Thoracic aorta (tissue), 2 donors: ENCODE data around the gene TFAP2B. TPM values are rescaled to one million over a fixed set of nuclear protein-coding genes. Genes with fewer than 3 reads are reported as not detected.

ENCODE experiments used
- ATAC-seq: fragments of 150-250 bp; one replicate; pipeline ENCODE4 v1.8.0; 2017; ENCODE audit warnings: low read depth; ENCODE audit not compliant: insufficient number of reproducible peaks, low FRiP score
- DNase-seq: peaks from one replicate; pipeline ENCODE4 v3.0.0-alpha.2; 2020; ENCODE audit warnings: low spot score
- H3K27ac ChIP-seq, 2 donors: fragments of 200-600 bp; sonication (generic); 1 replicate in 1 of 2; 2 replicates in 1 of 2; pipeline ENCODE4 v1.5.1; 2016; ENCODE audit warnings: mild to moderate bottlenecking in 2 of 2, moderate library complexity in 2 of 2
- H3K27me3 ChIP-seq: fragments of 200-600 bp; sonication (generic); replicated peaks from 2 replicates; pipeline ENCODE4 v1.6.0; 2016; ENCODE audit warnings: mild to moderate bottlenecking; ENCODE audit not compliant: insufficient read depth
- H3K36me3 ChIP-seq: fragments of 200-600 bp; sonication (generic); one replicate; pipeline ENCODE4 v1.5.1; 2016
- H3K4me1 ChIP-seq, 2 donors: fragments of 200-600 bp; sonication (generic); 1 replicate in 1 of 2; 2 replicates in 1 of 2; pipeline versions ENCODE4 v1.5.1 to v1.6.0; 2016; ENCODE audit warnings: low read depth in 2 of 2, mild to moderate bottlenecking in 1 of 2; ENCODE audit not compliant: control insufficient read depth in 1 of 2
- H3K4me3 ChIP-seq: fragments of 200-600 bp; sonication (generic); 2 replicates; pipeline ENCODE4 v1.5.1; 2016; ENCODE audit warnings: mild to moderate bottlenecking
- H3K9me3 ChIP-seq: fragments of 200-600 bp; sonication (generic); 2 replicates; pipeline ENCODE4 v1.5.1; 2016
- CTCF ChIP-seq: fragments of 200-600 bp; sonication (generic); IDR thresholded peaks from one replicate; pipeline ENCODE4 v1.5.1; 2019; ENCODE audit warnings: antibody characterized with exemption
- total RNA-seq, 2 donors: library from RNA; depleted of rRNA; stranded (reverse); fragments of >200 nt; gene quantifications; one replicate each; pipeline versions ENCODE4 v1.1.0 to v1.2.3, GENCODE V29; 2016

The TFAP2B gene
- total RNA-seq, 2 donors from 2014 or later = 2.5 TPM; not detected in 1

- TF ChIP-seq CTCF = no peak
- Histone ChIP-seq H3K27me3 (peaks cover 11% of the 10 kb centered on the region), H3K4me1 (no peaks in the 10 kb centered on the region), H3K4me3 (no peak overlapping the region), H3K9me3 (no peaks in the 10 kb centered on the region), H3K36me3 (no peaks in the 10 kb centered on the region), H3K27ac (no peak overlapping the region)
- DNase-seq (no peak), ATAC-seq (no peak)
These were observed 10.4 kb downstream of the TFAP2B start for GRCh38 chr6:50829049-50829448.

GRCh38 chr6:50829898-50830444 is 11.3 kb downstream of the TFAP2B start:
- Histone ChIP-seq H3K36me3 (no peaks in the 10 kb centered on the region), H3K4me1 (no peaks in the 10 kb centered on the region), H3K27me3 (peaks cover 1% of the 10 kb centered on the region), H3K27ac (no peak overlapping the region), H3K9me3 (no peaks in the 10 kb centered on the region), H3K4me3 (no peak overlapping the region)
- ATAC-seq (no peak), DNase-seq (no peak)
- no peak for TF ChIP-seq CTCF

GRCh38 chr6:50831186-50831585 is 12.5 kb downstream of the TFAP2B start:
- Histone ChIP-seq H3K27ac (no peak overlapping the region), H3K4me3 (no peak overlapping the region), H3K27me3 (no peaks in the 10 kb centered on the region), H3K4me1 (no peaks in the 10 kb centered on the region), H3K36me3 (no peaks in the 10 kb centered on the region), H3K9me3 (no peaks in the 10 kb centered on the region)
- no peak for TF ChIP-seq CTCF
- DNase-seq (no peak), ATAC-seq (no peak)

- Histone ChIP-seq H3K27me3 (no peaks in the 10 kb centered on the region), H3K4me3 (no peak overlapping the region), H3K36me3 (no peaks in the 10 kb centered on the region), H3K9me3 (no peaks in the 10 kb centered on the region), H3K4me1 (no peaks in the 10 kb centered on the region), H3K27ac (no peak overlapping the region)
- no peak for TF ChIP-seq CTCF
- no peak for ATAC-seq
- DNase-seq = no peak
These were observed 14.2 kb downstream of the TFAP2B start for GRCh38 chr6:50832912-50833311.

GRCh38 chr6:50834929-50835410 is 16.3 kb downstream of the TFAP2B start:
- ATAC-seq (no peak), DNase-seq (no peak)
- no peaks in the 10 kb centered on the region for H3K36me3 ChIP-seq
- H3K4me3 ChIP-seq = no peak overlapping the region
- H3K27ac ChIP-seq = no peak overlapping the region
- TF ChIP-seq CTCF = no peak
- H3K9me3 ChIP-seq = no peaks in the 10 kb centered on the region
- no peaks in the 10 kb centered on the region for H3K4me1 ChIP-seq
- no peaks in the 10 kb centered on the region for H3K27me3 ChIP-seq
